SU-DHL-6 (cell line): ENCODE results near the gene MAML3.

Source experiments
- H2AFZ ChIP-seq: fragments of 200-600 bp; sonication (generic); 2 replicates; pipeline ENCODE4 v1.6.1; 2014; ENCODE audit warnings: low read depth, mild to moderate bottlenecking, moderate library complexity, mixed read lengths, antibody characterized with exemption, low read length; ENCODE audit not compliant: severe bottlenecking
- H3F3A ChIP-seq: fragments of 200-600 bp; shearing (Covaris generic); 2 replicates; pipeline ENCODE4 v1.6.0; 2016; ENCODE audit warnings: antibody characterized with exemption, mild to moderate bottlenecking; ENCODE audit not compliant: insufficient read depth
- H3K27ac ChIP-seq: fragments of 200-600 bp; sonication (generic); 2 replicates; pipeline ENCODE4 v1.5.1; 2016; ENCODE audit warnings: low read depth, mild to moderate bottlenecking, low read length, moderate library complexity, mixed read lengths
- H3K27me3 ChIP-seq: fragments of 200-600 bp; sonication (generic), shearing (Covaris generic); 2 replicates; pipeline ENCODE4 v1.6.0; 2014; ENCODE audit warnings: mild to moderate bottlenecking, low read length
- H3K36me3 ChIP-seq: fragments of 200-600 bp; sonication (generic); 2 replicates; pipeline ENCODE4 v1.6.1; 2014; ENCODE audit warnings: mild to moderate bottlenecking, low read length, mixed read lengths
- H3K4me2 ChIP-seq: fragments of 300-600, 200-600 bp; shearing (Covaris generic), sonication (generic); 2 replicates; pipeline ENCODE4 v1.6.0; 2014; ENCODE audit warnings: low read length, low read depth, mild to moderate bottlenecking; ENCODE audit not compliant: poor library complexity, severe bottlenecking
- H3K4me3 ChIP-seq: fragments of 200-600 bp; sonication (generic); 2 replicates; pipeline ENCODE4 v1.5.1; 2014; ENCODE audit warnings: antibody characterized with exemption, low read length, mild to moderate bottlenecking, mixed read lengths; ENCODE audit not compliant: insufficient read depth, poor library complexity, severe bottlenecking
- H3K79me2 ChIP-seq: fragments of 200-600 bp; sonication (generic); 2 replicates; pipeline ENCODE4 v1.6.1; 2014; ENCODE audit warnings: mild to moderate bottlenecking, low read length, moderate library complexity; ENCODE audit not compliant: insufficient read depth
- H3K9ac ChIP-seq: fragments of 200-600 bp; sonication (generic); 2 replicates; pipeline ENCODE4 v1.7.0; 2014; ENCODE audit warnings: mild to moderate bottlenecking, low read length
- H3K9me2 ChIP-seq: fragments of 200-600 bp; sonication (generic); replicated peaks from 2 replicates; pipeline ENCODE4 v1.6.1; 2014; ENCODE audit warnings: low read length; ENCODE audit not compliant: insufficient read depth
- H3K9me3 ChIP-seq: fragments of 200-600 bp; sonication (generic); 2 replicates; pipeline ENCODE4 v1.6.1; 2014; ENCODE audit warnings: low read length, mixed read lengths; ENCODE audit not compliant: insufficient read depth
- H4K20me1 ChIP-seq: fragments of 200-600 bp; sonication (generic); 2 replicates; pipeline ENCODE4 v1.6.1; 2014; ENCODE audit warnings: low read depth, mild to moderate bottlenecking, antibody characterized with exemption, low read length, moderate library complexity, mixed read lengths
- EZH2phosphoT487 ChIP-seq: fragments of 200-600 bp; sonication (generic), shearing (Covaris generic); conservative IDR thresholded peaks from 2 replicates; pipeline ENCODE4 v1.6.1; 2018; ENCODE audit warnings: mild to moderate bottlenecking, antibody characterized with exemption, low read length, moderate library complexity, mixed read lengths
- TF ChIP-seq, protein P1 (sequence below): fragments of 200-600 bp; sonication (generic); IDR thresholded peaks from one replicate; pipeline ENCODE4 v1.5.1; 2017; ENCODE audit warnings: antibody characterized with exemption, mild to moderate bottlenecking, low read length, moderate library complexity; ENCODE audit not compliant: insufficient read depth, poor library complexity, severe bottlenecking

The MAML3 gene

DNA sequence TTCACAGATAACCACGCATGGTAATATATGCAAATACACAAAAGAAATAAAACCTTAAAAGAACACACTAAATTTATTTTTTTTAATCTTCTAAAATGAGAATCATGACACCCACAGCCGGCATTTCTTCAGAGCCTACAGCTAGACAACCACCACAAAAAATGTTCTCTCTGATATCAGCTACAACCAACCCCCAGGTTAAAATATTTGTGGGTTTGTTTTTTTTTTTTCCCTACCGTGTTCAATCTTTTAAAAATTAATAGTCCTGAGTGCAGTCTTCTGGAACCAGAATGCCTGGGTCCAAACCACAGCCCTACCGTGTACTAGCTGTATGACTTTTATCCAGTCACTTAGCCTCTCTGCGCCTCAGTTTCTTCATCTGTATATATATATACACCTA, 36.0 kb downstream of the MAML3 start:
- no peaks in the 10 kb centered on the region for H3F3A ChIP-seq
- H3K4me2 ChIP-seq: no peak overlapping the region
- H3K27ac ChIP-seq: no peak overlapping the region
- H4K20me1 ChIP-seq: no peaks in the 10 kb centered on the region
- no peak overlapping the region for H3K9ac ChIP-seq
- H3K79me2 ChIP-seq: no peaks in the 10 kb centered on the region
- H2AFZ ChIP-seq: no peak overlapping the region
- TF ChIP-seq, protein P1, sequence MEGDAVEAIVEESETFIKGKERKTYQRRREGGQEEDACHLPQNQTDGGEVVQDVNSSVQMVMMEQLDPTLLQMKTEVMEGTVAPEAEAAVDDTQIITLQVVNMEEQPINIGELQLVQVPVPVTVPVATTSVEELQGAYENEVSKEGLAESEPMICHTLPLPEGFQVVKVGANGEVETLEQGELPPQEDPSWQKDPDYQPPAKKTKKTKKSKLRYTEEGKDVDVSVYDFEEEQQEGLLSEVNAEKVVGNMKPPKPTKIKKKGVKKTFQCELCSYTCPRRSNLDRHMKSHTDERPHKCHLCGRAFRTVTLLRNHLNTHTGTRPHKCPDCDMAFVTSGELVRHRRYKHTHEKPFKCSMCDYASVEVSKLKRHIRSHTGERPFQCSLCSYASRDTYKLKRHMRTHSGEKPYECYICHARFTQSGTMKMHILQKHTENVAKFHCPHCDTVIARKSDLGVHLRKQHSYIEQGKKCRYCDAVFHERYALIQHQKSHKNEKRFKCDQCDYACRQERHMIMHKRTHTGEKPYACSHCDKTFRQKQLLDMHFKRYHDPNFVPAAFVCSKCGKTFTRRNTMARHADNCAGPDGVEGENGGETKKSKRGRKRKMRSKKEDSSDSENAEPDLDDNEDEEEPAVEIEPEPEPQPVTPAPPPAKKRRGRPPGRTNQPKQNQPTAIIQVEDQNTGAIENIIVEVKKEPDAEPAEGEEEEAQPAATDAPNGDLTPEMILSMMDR: no peak
- TF ChIP-seq EZH2phosphoT487: no peak
- H3K9me3 ChIP-seq: no peaks in the 10 kb centered on the region
- H3K27me3 ChIP-seq: no peaks in the 10 kb centered on the region
- H3K4me3 ChIP-seq: no peak overlapping the region
- no peaks in the 10 kb centered on the region for H3K9me2 ChIP-seq
- H3K36me3 ChIP-seq: no peaks in the 10 kb centered on the region

DNA sequence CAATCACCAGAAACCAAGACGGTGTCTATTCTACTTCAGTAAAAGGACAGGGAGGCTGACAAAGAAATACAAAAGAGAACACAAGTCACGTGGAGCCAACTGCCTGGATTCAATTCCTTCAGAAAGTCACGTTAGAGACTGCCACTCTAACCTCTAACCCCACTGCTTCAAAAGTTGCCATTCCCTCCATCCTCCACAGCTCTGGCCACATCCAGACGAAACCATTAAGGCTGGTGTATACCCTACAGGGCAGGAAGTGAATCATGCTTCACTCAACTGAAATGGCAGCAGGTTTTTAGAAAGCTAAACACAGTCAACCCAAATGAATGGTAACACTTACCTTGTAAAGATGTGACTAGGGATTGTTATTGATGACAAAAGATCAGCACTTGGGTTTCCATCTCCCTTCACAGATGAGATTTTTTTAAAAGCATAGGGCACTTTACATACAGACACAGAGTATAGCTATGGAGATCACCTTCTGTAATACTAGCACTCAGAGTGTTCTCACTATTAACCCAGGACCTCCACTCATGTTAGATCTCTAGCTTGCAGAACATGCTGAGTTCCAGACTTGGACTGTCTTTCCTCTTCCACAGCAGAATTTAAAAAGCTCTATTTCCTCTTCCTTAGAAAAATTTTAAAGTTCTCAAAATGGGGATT, 37.4 kb downstream of the MAML3 start:
- Histone ChIP-seq H3F3A (no peaks in the 10 kb centered on the region), H3K79me2 (no peaks in the 10 kb centered on the region)

DNA sequence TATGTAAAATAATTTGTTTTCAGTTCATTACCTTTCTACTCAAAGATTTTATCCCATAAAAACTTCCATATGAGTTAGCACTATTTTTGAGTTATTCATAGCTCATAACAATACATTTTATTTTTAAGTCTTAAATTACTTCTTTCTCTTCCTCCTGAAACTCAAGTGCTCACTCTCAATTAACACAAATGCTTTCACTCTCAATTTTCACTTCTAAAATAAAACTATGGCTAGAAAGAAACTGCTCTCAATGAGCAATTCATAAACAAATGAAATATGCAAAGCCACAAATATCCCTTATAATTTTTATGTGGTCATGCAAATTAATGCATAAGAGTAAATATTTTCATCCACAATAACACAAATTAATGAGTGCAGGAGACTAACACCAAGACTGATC, 38.8 kb downstream of the MAML3 start:
- no peaks in the 10 kb centered on the region for H3K36me3 ChIP-seq
- no peak overlapping the region for H2AFZ ChIP-seq
- no peak for TF ChIP-seq EZH2phosphoT487
- TF ChIP-seq, protein P1: no peak
- no peaks in the 10 kb centered on the region for H3K27me3 ChIP-seq
- H3K9ac ChIP-seq: no peak overlapping the region
- no peaks in the 10 kb centered on the region for H3K9me2 ChIP-seq
- no peak overlapping the region for H3K4me3 ChIP-seq
- H3K27ac ChIP-seq: no peak overlapping the region
- no peaks in the 10 kb centered on the region for H3K79me2 ChIP-seq
- no peaks in the 10 kb centered on the region for H3F3A ChIP-seq
- H4K20me1 ChIP-seq: no peaks in the 10 kb centered on the region
- H3K9me3 ChIP-seq: no peaks in the 10 kb centered on the region
- no peak overlapping the region for H3K4me2 ChIP-seq

More for the DNA sequence above, 37.4 kb downstream of the MAML3 start:
- Histone ChIP-seq H3K9me3 (no peaks in the 10 kb centered on the region), H3K36me3 (no peaks in the 10 kb centered on the region), H3K4me2 (no peak overlapping the region), H3K4me3 (no peak overlapping the region), H3K27ac (no peak overlapping the region), H3K27me3 (no peaks in the 10 kb centered on the region), H2AFZ (no peak overlapping the region), H4K20me1 (no peaks in the 10 kb centered on the region), H3K9me2 (no peaks in the 10 kb centered on the region), H3K9ac (no peak overlapping the region)
- TF ChIP-seq, protein P1: no peak
- no peak for TF ChIP-seq EZH2phosphoT487
